K562 (cell line): ENCODE data around the gene RANBP3. TPM values are rescaled to one million over a fixed set of nuclear protein-coding genes. Genes with fewer than 3 reads are reported as not detected.

Experiments used
- EGR1 ChIP-seq: fragments of 450-650 bp; conservative IDR thresholded peaks from 2 replicates; pipeline ENCODE4 v1.6.1; 2017; ENCODE audit warnings: mild to moderate bottlenecking
- GABPA ChIP-seq: fragments of 200-800 bp; sonication (Bioruptor generic); conservative IDR thresholded peaks from 2 replicates; pipeline ENCODE4 v1.6.1; 2016; ENCODE audit warnings: low read depth, missing genetic modification characterization, missing compliant biosample characterization
- L3MBTL2 ChIP-seq: fragments of 450-650 bp; IDR thresholded peaks from 2 replicates; pipeline ENCODE4 v1.6.1; 2016; ENCODE audit warnings: mild to moderate bottlenecking, moderate library complexity
- MBD2 ChIP-seq: sonication (generic); IDR thresholded peaks from 2 replicates; pipeline ENCODE4 v1.6.1; 2016; ENCODE audit warnings: low read depth, borderline replicate concordance
- MYBL2 ChIP-seq, 2 experiments: fragments of 450-650 bp in 1 of 2; sonication (generic) in 1 of 2; formaldehyde crosslinking in 1 of 2; IDR thresholded peaks; 2 replicates each; pipeline versions ENCODE4 v1.6.1 to v1.8.1; 2017 to 2022; ENCODE audit warnings: borderline replicate concordance in 1 of 2, inconsistent platforms in 1 of 2, low read depth in 1 of 2, mild to moderate bottlenecking in 1 of 2, missing genetic modification reagents in 1 of 2, moderate library complexity in 1 of 2
- NR4A1 ChIP-seq, 2 experiments: fragments of 250-450 bp in 1 of 2; fragments of 450-650 bp in 1 of 2; sonication (Bioruptor Pico) in 1 of 2; IDR thresholded peaks; 2 replicates each; pipeline versions ENCODE4 v1.4.0 to v1.6.1; 2016 to 2020; ENCODE audit warnings: mild to moderate bottlenecking in 2 of 2, missing compliant biosample characterization in 1 of 2, missing genetic modification characterization in 1 of 2, moderate library complexity in 1 of 2
- RAD51 ChIP-seq: fragments of 450-650 bp; IDR thresholded peaks from 2 replicates; pipeline ENCODE4 v1.7.1; 2016; ENCODE audit warnings: low read depth, mild to moderate bottlenecking, borderline replicate concordance
- XRCC5 ChIP-seq: fragments of 200-400 bp; formaldehyde crosslinking; IDR thresholded peaks from 2 replicates; pipeline ENCODE4 v1.6.1; 2017; ENCODE audit warnings: low read depth, mild to moderate bottlenecking, low read length
- ZNF384 ChIP-seq: IDR thresholded peaks from 2 replicates; pipeline ENCODE4 v1.6.1; 2012; ENCODE audit warnings: low read depth, low read length, improper control_type of control experiment
- ZNF764 ChIP-seq: fragments of 250-450 bp; sonication (Bioruptor Pico); IDR thresholded peaks from 2 replicates; pipeline ENCODE4 v1.4.0; 2020; ENCODE audit warnings: low read depth, mild to moderate bottlenecking, moderate library complexity
- polyA plus RNA-seq, 8 experiments: library from polyadenylated mRNA; depleted of rRNA in 4 of 8; stranded (reverse) in 5 of 8; unstranded in 3 of 8; fragments of >200 nt; fragmentation: Nextera tagmentation in 2 of 8; fragmentation: Illumina TruSeq in 1 of 8; extraction: Ambion mirVana in 2 of 8; extraction: Trizol in 1 of 8; gene quantifications; 2 replicates each; pipeline versions ENCODE4 v1.2.1 to v1.2.3, GENCODE V29; 2011 to 2014; ENCODE audit warnings: inconsistent platforms in 1 of 8, missing spikeins in 1 of 8
- total RNA-seq, 7 experiments: library from RNA; depleted of rRNA in 6 of 7; stranded (reverse); fragments of >200 nt in 6 of 7; fragmentation: Illumina TruSeq in 2 of 7; extraction: Trizol in 2 of 7; gene quantifications; 2 replicates each; pipeline versions ENCODE4 v1.2.1 to v1.2.3, GENCODE V29; 2011 to 2021; ENCODE audit warnings: low replicate concordance in 1 of 7
- TF ChIP-seq, protein P1 (sequence below): fragments of 450-650 bp; formaldehyde crosslinking; conservative IDR thresholded peaks from 2 replicates; pipeline ENCODE4 v1.4.0; 2022; ENCODE audit warnings: mild to moderate bottlenecking, missing genetic modification characterization
- TF ChIP-seq, protein P2 (sequence below): fragments of 450-650 bp; IDR thresholded peaks from 2 replicates; pipeline ENCODE4 v1.6.1; 2016; ENCODE audit warnings: mild to moderate bottlenecking
- TF ChIP-seq, protein P3 (sequence below): fragments of 450-650 bp; IDR thresholded peaks from 2 replicates; pipeline ENCODE4 v1.6.1; 2016; ENCODE audit warnings: antibody characterized with exemption

The RANBP3 gene
- total and polyA plus RNA-seq, 9 of the 15 experiments (the other 6 are each of a cell fraction or from before 2014, with no cell fraction given) = 0.90 to 95.1 (median 63.2) TPM

DNA sequence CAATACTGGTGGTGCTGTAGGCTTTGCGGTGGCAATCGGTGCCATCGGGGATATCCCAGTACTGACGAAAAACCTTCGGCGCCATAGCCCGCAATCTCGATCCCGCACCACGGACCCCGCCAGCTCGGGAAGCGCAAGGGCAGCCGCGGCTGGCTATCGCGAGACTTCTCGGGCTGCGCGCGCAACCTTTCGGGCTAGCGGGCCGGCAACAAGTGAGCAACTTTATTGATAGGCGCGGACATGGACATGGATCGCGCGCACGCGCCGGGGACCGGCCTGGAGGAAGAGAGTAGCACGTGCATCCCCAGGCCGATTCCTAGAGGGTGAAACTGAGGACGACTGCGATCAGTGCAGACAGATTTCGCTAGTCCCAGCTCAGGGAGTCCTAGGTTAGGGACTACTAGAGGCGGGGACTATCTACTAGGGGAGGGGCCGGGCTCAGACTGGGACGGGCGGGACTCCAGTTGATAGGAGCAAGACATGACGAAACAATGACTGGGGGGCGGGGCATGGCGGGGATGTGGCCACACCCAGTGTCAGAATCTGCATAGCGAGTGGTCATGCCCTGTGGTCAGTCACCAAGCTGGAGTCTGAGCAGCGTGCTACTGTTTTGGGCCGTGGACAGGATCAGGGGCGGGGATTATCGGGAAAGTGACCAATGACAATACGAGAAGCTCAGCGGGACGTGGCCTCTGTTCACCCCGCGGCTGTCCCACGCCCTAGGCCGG lies 74.2 kb downstream of the RANBP3 start, which contains the start of gene NDUFA11 (continued):
- TF ChIP-seq, protein P1, sequence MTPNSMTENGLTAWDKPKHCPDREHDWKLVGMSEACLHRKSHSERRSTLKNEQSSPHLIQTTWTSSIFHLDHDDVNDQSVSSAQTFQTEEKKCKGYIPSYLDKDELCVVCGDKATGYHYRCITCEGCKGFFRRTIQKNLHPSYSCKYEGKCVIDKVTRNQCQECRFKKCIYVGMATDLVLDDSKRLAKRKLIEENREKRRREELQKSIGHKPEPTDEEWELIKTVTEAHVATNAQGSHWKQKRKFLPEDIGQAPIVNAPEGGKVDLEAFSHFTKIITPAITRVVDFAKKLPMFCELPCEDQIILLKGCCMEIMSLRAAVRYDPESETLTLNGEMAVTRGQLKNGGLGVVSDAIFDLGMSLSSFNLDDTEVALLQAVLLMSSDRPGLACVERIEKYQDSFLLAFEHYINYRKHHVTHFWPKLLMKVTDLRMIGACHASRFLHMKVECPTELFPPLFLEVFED (CRISPR knock-in tag) = no peak
- TF ChIP-seq, protein P2, sequence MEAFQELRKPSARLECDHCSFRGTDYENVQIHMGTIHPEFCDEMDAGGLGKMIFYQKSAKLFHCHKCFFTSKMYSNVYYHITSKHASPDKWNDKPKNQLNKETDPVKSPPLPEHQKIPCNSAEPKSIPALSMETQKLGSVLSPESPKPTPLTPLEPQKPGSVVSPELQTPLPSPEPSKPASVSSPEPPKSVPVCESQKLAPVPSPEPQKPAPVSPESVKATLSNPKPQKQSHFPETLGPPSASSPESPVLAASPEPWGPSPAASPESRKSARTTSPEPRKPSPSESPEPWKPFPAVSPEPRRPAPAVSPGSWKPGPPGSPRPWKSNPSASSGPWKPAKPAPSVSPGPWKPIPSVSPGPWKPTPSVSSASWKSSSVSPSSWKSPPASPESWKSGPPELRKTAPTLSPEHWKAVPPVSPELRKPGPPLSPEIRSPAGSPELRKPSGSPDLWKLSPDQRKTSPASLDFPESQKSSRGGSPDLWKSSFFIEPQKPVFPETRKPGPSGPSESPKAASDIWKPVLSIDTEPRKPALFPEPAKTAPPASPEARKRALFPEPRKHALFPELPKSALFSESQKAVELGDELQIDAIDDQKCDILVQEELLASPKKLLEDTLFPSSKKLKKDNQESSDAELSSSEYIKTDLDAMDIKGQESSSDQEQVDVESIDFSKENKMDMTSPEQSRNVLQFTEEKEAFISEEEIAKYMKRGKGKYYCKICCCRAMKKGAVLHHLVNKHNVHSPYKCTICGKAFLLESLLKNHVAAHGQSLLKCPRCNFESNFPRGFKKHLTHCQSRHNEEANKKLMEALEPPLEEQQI = no peak
- TF ChIP-seq, protein P3, sequence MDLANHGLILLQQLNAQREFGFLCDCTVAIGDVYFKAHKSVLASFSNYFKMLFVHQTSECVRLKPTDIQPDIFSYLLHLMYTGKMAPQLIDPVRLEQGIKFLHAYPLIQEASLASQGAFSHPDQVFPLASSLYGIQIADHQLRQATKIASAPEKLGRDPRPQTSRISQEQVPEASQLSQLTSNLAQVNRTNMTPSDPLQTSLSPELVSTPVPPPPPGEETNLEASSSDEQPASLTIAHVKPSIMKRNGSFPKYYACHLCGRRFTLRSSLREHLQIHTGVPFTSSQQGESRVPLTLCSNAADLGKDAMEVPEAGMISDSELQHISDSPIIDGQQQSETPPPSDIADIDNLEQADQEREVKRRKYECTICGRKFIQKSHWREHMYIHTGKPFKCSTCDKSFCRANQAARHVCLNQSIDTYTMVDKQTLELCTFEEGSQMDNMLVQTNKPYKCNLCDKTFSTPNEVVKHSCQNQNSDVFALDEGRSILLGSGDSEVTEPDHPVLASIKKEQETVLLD = peak; percentile 93
- no peak for TF ChIP-seq NR4A1 (CRISPR knock-in tag; IDR thresholded peaks at IDR 0.05)
- TF ChIP-seq NR4A1 (tag; IDR thresholded peaks at IDR 0.05) = 0 out of 2 replicates have a peak, but pooled peaks have one; percentile 64
- TF ChIP-seq EGR1 = peak; percentile 6; the same call in 1 of the 2 replicates
- TF ChIP-seq MYBL2 (IDR thresholded peaks at IDR 0.05; ENCODE audit: low read depth) = no peak
- no peak for TF ChIP-seq MYBL2 (CRISPR knock-in tag; IDR thresholded peaks at IDR 0.05; ENCODE audit: borderline replicate concordance)
- TF ChIP-seq MBD2 = 0 out of 2 replicates have a peak, but pooled peaks have one; percentile 42
- TF ChIP-seq RAD51 = no peak
- peak; percentile 2; the same call in 1 of the 2 replicates for TF ChIP-seq GABPA (tag)
- peak; percentile 85; the same call in 1 of the 2 replicates for TF ChIP-seq XRCC5
- TF ChIP-seq L3MBTL2 = peak; percentile 92
- TF ChIP-seq ZNF764 (CRISPR knock-in tag) = no peak
- peak; percentile 82 for TF ChIP-seq ZNF384
